Measurements from ENCODE around the gene ICAM2. TPM values are rescaled to one million over a fixed set of nuclear protein-coding genes. Genes with fewer than 3 reads are reported as not detected.

ICAM2 gene
- total and polyA plus RNA-seq, 9 donors, result 6.8 to 34.2 (median 19.9) TPM

DNA sequence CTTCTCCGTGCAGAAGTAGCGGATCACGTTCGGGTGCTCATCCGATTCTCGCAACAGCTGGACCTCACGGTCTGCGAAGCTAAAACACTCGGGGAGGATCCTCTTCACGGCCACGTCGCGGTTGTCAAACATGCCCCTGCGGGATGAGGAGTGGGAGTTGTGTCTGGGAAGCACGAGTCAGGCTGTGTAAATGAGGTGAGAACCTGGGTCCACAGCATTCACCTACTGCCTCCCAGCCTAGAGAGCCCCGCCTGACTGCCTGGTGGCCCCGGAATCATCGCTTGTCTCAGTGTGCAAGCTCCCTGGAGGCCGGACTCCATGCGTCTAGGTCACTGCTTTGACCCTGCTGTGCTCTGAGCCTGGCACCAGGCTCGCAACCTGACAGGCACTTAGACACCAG is 33.9 kb upstream of the ICAM2 start:
- Histone ChIP-seq H3K27me3 (no peaks in the 10 kb centered on the region), H3K4me1 (ENCODE audit: insufficient read depth) (no peaks in the 10 kb centered on the region), H3K36me3 (no peaks in the 10 kb centered on the region), H3K4me3 (no peak overlapping the region), H3K9me3 (no peaks in the 10 kb centered on the region), H3K27ac (no peak overlapping the region)
- WGBS, 3 donors, result 91 to 93% (median 93%) methylated on average over 21 of the region's 21 CpGs
- TF ChIP-seq POLR2A (IDR thresholded peaks at IDR 0.05) (no peak), EP300 (IDR thresholded peaks at IDR 0.05) (no peak)
- TF ChIP-seq, protein P1, sequence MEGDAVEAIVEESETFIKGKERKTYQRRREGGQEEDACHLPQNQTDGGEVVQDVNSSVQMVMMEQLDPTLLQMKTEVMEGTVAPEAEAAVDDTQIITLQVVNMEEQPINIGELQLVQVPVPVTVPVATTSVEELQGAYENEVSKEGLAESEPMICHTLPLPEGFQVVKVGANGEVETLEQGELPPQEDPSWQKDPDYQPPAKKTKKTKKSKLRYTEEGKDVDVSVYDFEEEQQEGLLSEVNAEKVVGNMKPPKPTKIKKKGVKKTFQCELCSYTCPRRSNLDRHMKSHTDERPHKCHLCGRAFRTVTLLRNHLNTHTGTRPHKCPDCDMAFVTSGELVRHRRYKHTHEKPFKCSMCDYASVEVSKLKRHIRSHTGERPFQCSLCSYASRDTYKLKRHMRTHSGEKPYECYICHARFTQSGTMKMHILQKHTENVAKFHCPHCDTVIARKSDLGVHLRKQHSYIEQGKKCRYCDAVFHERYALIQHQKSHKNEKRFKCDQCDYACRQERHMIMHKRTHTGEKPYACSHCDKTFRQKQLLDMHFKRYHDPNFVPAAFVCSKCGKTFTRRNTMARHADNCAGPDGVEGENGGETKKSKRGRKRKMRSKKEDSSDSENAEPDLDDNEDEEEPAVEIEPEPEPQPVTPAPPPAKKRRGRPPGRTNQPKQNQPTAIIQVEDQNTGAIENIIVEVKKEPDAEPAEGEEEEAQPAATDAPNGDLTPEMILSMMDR (IDR thresholded peaks at IDR 0.05), result no peak
- DNase-seq, result no peak
- intact Hi-C loops (cut with DNase I), result no loop called here

DNA sequence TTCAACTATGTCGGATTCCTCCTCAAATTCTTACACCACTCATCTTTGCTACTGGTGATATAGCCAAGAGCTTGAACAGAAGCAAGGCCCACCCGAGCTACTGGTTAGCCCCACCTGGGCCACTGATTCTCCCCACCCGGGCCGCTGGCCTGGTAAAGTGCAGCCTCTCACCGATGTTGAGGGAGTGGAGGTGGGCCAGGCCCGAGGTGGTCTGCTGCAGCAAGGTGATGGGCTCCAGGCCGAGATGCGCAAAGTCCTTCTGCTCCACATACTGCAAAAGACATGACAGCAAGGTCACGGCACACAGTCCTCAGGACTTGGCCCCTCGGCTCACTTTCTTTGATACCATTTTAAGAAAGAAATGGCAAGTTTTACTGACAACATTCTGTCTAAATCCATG is 32.7 kb upstream of the ICAM2 start:
- no peak for TF ChIP-seq POLR2A (IDR thresholded peaks at IDR 0.05)
- no peak for TF ChIP-seq EP300 (IDR thresholded peaks at IDR 0.05)
- TF ChIP-seq, protein P1 (IDR thresholded peaks at IDR 0.05), result no peak
- 93 to 96% (median 94%) methylated on average over 10 of the region's 10 CpGs for WGBS, 3 donors
- intact Hi-C loops (cut with DNase I), result no loop called here
- H3K27me3 ChIP-seq, result no peaks in the 10 kb centered on the region
- no peaks in the 10 kb centered on the region for H3K36me3 ChIP-seq
- H3K27ac ChIP-seq, result no peak overlapping the region
- DNase-seq, result no peak
- no peaks in the 10 kb centered on the region for H3K9me3 ChIP-seq
- H3K4me3 ChIP-seq, result no peak overlapping the region
- H3K4me1 ChIP-seq (ENCODE audit: insufficient read depth), result no peaks in the 10 kb centered on the region

DNA sequence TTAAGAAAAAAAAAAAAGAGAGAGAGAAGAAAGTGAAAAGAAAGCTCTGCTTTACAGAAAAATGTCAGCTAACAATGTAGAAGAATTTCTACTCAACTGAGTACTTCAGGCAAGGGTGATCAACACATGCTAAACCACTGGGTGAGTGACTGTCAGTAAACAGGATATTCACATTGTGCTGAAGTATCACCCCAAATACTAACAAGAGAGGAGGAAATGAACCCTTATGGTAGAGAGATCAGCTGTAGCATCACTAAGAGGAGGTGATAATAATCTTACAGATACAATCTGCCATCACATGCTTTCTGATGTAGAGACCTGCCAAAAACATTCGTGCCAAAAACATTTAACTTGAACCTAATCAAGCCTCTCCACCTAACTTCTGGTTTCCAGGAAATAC is 30.7 kb upstream of the ICAM2 start:
- Histone ChIP-seq H3K4me1 (ENCODE audit: insufficient read depth) (no peaks in the 10 kb centered on the region), H3K27me3 (no peaks in the 10 kb centered on the region), H3K9me3 (no peaks in the 10 kb centered on the region), H3K4me3 (no peak overlapping the region), H3K36me3 (no peaks in the 10 kb centered on the region), H3K27ac (no peak overlapping the region)
- no peak for TF ChIP-seq POLR2A (IDR thresholded peaks at IDR 0.05)
- no peak for DNase-seq
- intact Hi-C loops (cut with DNase I), result no loop called here
- 67 to 80% (median 79%) methylated on average over 1 of the region's 1 CpG for WGBS, 3 donors

DNA sequence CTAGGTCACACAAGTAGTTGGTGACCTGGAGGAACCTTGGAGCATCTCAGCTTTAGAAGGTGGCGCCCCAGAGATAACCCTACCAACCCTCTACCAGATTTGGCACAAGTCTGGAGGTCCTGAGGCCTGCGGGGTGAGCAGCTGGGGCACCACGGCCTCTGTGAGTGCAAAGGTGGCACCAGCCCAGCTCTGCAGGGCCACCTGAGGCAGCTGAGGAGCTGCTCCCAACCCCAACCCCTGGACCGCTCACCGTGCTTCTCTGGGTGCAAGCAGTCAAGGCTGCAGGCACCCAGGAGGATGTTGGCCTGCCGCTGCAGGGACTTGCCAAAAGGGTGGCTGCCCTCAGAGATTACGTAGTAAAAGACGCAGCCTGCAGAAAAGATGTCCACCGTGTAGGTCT is 28.4 kb upstream of the ICAM2 start:
- no peak for DNase-seq
- Histone ChIP-seq H3K27me3 (no peaks in the 10 kb centered on the region), H3K36me3 (no peaks in the 10 kb centered on the region), H3K9me3 (no peaks in the 10 kb centered on the region), H3K27ac (no peak overlapping the region), H3K4me3 (no peak overlapping the region), H3K4me1 (ENCODE audit: insufficient read depth) (no peaks in the 10 kb centered on the region)
- 82 to 87% (median 84%) methylated on average over 9 of the region's 9 CpGs for WGBS, 3 donors
- intact Hi-C loops (cut with DNase I), result no loop called here
- TF ChIP-seq POLR2A (IDR thresholded peaks at IDR 0.05), result no peak
- no peak for TF ChIP-seq EP300 (IDR thresholded peaks at IDR 0.05)
- TF ChIP-seq, protein P1 (IDR thresholded peaks at IDR 0.05), result no peak

DNA sequence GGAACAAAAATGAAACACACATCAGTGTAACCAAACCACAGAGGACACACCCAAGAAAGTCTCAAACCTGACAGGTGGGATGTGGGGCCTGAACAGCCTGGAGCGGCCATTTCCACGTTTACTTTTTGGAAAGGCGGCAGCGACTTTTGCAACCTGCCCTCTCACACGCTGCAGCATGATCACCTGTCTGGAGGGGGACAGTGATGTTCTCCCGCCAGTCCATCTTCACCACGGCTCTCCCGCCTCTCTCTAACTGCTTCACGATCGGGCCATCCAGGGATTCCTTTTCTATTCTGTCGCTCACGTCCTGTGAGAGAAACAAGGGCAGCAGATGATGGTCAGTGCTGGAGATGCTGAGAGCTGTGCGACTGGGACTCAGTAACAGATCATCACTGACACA is 24.7 kb upstream of the ICAM2 start:
- DNase-seq, result no peak
- H3K9me3 ChIP-seq, result no peaks in the 10 kb centered on the region
- H3K4me1 ChIP-seq (ENCODE audit: insufficient read depth), result peaks cover 16% of the 10 kb centered on the region
- TF ChIP-seq EP300 (IDR thresholded peaks at IDR 0.05) (no peak), POLR2A (IDR thresholded peaks at IDR 0.05) (no peak)
- TF ChIP-seq, protein P1 (IDR thresholded peaks at IDR 0.05), result no peak
- intact Hi-C loops (cut with DNase I), result no loop called here
- no peak overlapping the region for H3K27ac ChIP-seq
- WGBS, 3 donors, result 85 to 89% (median 86%) methylated on average over 13 of the region's 13 CpGs
- no peaks in the 10 kb centered on the region for H3K36me3 ChIP-seq
- H3K4me3 ChIP-seq, result no peak overlapping the region
- H3K27me3 ChIP-seq, result no peaks in the 10 kb centered on the region

Measured in ovary (tissue), 9 donors.